GM10847 (cell line): ENCODE results near the gene NMRK1.

Experiments used
- POLR2A ChIP-seq: IDR thresholded peaks from 2 replicates; pipeline ENCODE4 v1.6.1; 2011; ENCODE audit not compliant: insufficient read length; ENCODE audit errors: extremely low read depth

The NMRK1 gene

GRCh38 chr9:75087824-75088645 lies at the start of gene NMRK1, which contains the start of gene OSTF1:
TSS of gene NMRK1 (minus strand) at chr9:75088155. CDS start at chr9:75083115, 5,040 bp downstream.
TSS of gene OSTF1 (plus strand) at chr9:75088514. CDS start at chr9:75088693, 179 bp downstream.
- TF ChIP-seq POLR2A = peak; percentile 87

- no peak for TF ChIP-seq POLR2A
These were observed 46.5 kb upstream of the NMRK1 start for GRCh38 chr9:75134495-75134894.

GRCh38 chr9:75133396-75133795 lies 45.4 kb upstream of the NMRK1 start:
- TF ChIP-seq POLR2A = no peak

- TF ChIP-seq POLR2A = no peak
These were observed 44.3 kb upstream of the NMRK1 start for GRCh38 chr9:75132244-75132643.

GRCh38 chr9:75131700-75132099 lies 43.7 kb upstream of the NMRK1 start:
- TF ChIP-seq POLR2A = no peak

- no peak for TF ChIP-seq POLR2A
These were observed 42.8 kb upstream of the NMRK1 start for GRCh38 chr9:75130621-75131230.

GRCh38 chr9:75130172-75130571 lies 42.2 kb upstream of the NMRK1 start:
- no peak for TF ChIP-seq POLR2A

- TF ChIP-seq POLR2A = no peak
These were observed 40.6 kb upstream of the NMRK1 start for GRCh38 chr9:75128535-75128934.

- TF ChIP-seq POLR2A = no peak
These were observed 35.7 kb upstream of the NMRK1 start for GRCh38 chr9:75123696-75124095.

GRCh38 chr9:75121914-75122558 lies 34.1 kb upstream of the NMRK1 start:
- no peak for TF ChIP-seq POLR2A

GRCh38 chr9:75120686-75121085 lies 32.7 kb upstream of the NMRK1 start:
- no peak for TF ChIP-seq POLR2A

GRCh38 chr9:75117564-75117963 lies 29.6 kb upstream of the NMRK1 start:
- no peak for TF ChIP-seq POLR2A

- no peak for TF ChIP-seq POLR2A
These were observed 28.4 kb upstream of the NMRK1 start for GRCh38 chr9:75116306-75116705.

GRCh38 chr9:75112789-75113188 lies 24.8 kb upstream of the NMRK1 start:
- no peak for TF ChIP-seq POLR2A

- no peak for TF ChIP-seq POLR2A
These were observed 23.2 kb upstream of the NMRK1 start for GRCh38 chr9:75111019-75111622.

GRCh38 chr9:75109210-75109839 lies 21.4 kb upstream of the NMRK1 start:
- no peak for TF ChIP-seq POLR2A

- TF ChIP-seq POLR2A = no peak
These were observed 20.6 kb upstream of the NMRK1 start for GRCh38 chr9:75108571-75108970.
